ENCODE data around the gene CDH18.

The CDH18 gene

GRCh38 chr5:19488786-19489185 lies 499.2 kb downstream of the CDH18 start:
- no peak overlapping the region for H3K27ac ChIP-seq (replicated peaks)
- H3K27me3 ChIP-seq (ENCODE audit: insufficient read depth, poor library complexity, severe bottlenecking): no peaks in the 10 kb centered on the region
- TF ChIP-seq POLR2AphosphoS5 (IDR thresholded peaks at IDR 0.05; ENCODE audit: low read depth) (no peak), REST (IDR thresholded peaks at IDR 0.05; ENCODE audit: insufficient replicate concordance, low read depth) (no peak), GABPA (IDR thresholded peaks at IDR 0.05; ENCODE audit: low read depth) (no peak), CTCF (IDR thresholded peaks at IDR 0.05; ENCODE audit: insufficient read depth, low read length) (no peak), SPI1 (IDR thresholded peaks at IDR 0.05; ENCODE audit: borderline replicate concordance, low read depth) (no peak)
- no peak for DNase-seq (ENCODE audit: low read depth in 1 of 2, low spot score in 1 of 2)
- no peak overlapping the region for H3K4me3 ChIP-seq (replicated peaks; ENCODE audit: insufficient read depth, low read length)

DNA sequence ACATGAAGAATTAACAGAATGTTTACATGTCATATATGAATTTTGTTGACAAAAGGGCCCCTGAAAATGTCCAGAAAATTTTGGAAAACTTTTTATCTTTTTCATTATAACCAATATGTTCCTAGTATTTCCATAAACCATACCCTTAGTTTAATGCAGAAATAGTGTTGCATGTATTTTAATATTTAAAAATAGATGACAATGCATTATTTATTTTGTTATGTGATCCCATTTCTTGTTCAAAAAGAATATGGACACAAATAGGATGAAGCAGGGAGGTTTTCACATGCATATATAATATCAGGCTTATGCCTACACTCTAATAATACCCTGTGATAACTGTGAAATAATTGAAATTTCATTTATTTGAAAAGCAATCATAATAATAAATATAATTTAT lies 500.5 kb downstream of the CDH18 start:
- TF ChIP-seq POLR2AphosphoS5 (IDR thresholded peaks at IDR 0.05; ENCODE audit: low read depth) (no peak), CTCF (IDR thresholded peaks at IDR 0.05; ENCODE audit: insufficient read depth, low read length) (no peak), GABPA (IDR thresholded peaks at IDR 0.05; ENCODE audit: low read depth) (no peak), REST (IDR thresholded peaks at IDR 0.05; ENCODE audit: insufficient replicate concordance, low read depth) (no peak), SPI1 (IDR thresholded peaks at IDR 0.05; ENCODE audit: borderline replicate concordance, low read depth) (no peak)
- H3K4me3 ChIP-seq (replicated peaks; ENCODE audit: insufficient read depth, low read length): no peak overlapping the region
- no peak for DNase-seq (ENCODE audit: low read depth in 1 of 2, low spot score in 1 of 2)
- no peak overlapping the region for H3K27ac ChIP-seq (replicated peaks)
- H3K27me3 ChIP-seq (ENCODE audit: insufficient read depth, poor library complexity, severe bottlenecking): no peaks in the 10 kb centered on the region

- no peaks in the 10 kb centered on the region for H3K27me3 ChIP-seq (ENCODE audit: insufficient read depth, poor library complexity, severe bottlenecking)
- DNase-seq (ENCODE audit: low read depth in 1 of 2, low spot score in 1 of 2): no peak
- TF ChIP-seq POLR2AphosphoS5 (IDR thresholded peaks at IDR 0.05; ENCODE audit: low read depth) (no peak), SPI1 (IDR thresholded peaks at IDR 0.05; ENCODE audit: borderline replicate concordance, low read depth) (no peak), GABPA (IDR thresholded peaks at IDR 0.05; ENCODE audit: low read depth) (no peak), CTCF (IDR thresholded peaks at IDR 0.05; ENCODE audit: insufficient read depth, low read length) (no peak)
- H3K4me3 ChIP-seq (replicated peaks; ENCODE audit: insufficient read depth, low read length): no peak overlapping the region
- H3K27ac ChIP-seq (replicated peaks): no peak overlapping the region
These were observed 508.4 kb downstream of the CDH18 start for GRCh38 chr5:19479562-19479961.

DNA sequence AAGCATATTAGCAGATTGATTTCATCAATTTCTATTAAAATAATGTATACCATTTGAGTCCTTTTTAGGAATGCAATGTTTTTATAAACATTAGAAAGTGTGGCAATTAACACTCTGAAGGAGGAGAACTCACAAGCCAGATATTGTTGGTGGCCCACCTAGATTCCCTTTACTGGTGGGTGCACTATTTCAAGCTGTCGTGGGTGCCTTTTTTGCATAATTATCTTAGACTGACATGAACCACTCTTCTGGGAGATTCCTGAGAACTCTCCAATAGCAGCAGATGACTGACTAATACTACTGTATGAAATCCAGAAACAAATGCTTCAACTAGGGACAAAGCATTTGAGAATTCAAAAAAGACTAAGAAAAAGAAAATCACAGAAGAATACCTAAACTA lies 526.0 kb downstream of the CDH18 start:
- TF ChIP-seq REST (IDR thresholded peaks at IDR 0.05; ENCODE audit: insufficient replicate concordance, low read depth): no peak
- no peak for TF ChIP-seq GABPA (IDR thresholded peaks at IDR 0.05; ENCODE audit: low read depth)

More for the DNA sequence above, 526.0 kb downstream of the CDH18 start:
- H3K4me3 ChIP-seq (replicated peaks; ENCODE audit: insufficient read depth, low read length): no peak overlapping the region
- DNase-seq (ENCODE audit: low read depth in 1 of 2, low spot score in 1 of 2): no peak
- no peaks in the 10 kb centered on the region for H3K27me3 ChIP-seq (ENCODE audit: insufficient read depth, poor library complexity, severe bottlenecking)
- H3K27ac ChIP-seq (replicated peaks): no peak overlapping the region

All from HL-60 (cell line).